WTC11 (cell line): ENCODE data around the gene PLXND1.

Source experiments
- CTCF ChIP-seq: fragments of 200-600 bp; IDR thresholded peaks from 2 replicates; pipeline ENCODE4 v1.8.0; 2022; ENCODE audit warnings: antibody characterized with exemption
- ETV6 ChIP-seq: sonication (generic); formaldehyde crosslinking; IDR thresholded peaks from 2 replicates; pipeline ENCODE4 v1.8.1; 2022; ENCODE audit warnings: mild to moderate bottlenecking, missing genetic modification reagents
- FOXK1 ChIP-seq: sonication (generic); formaldehyde crosslinking; IDR thresholded peaks from 2 replicates; pipeline ENCODE4 v1.8.0; 2022; ENCODE audit warnings: mild to moderate bottlenecking, moderate library complexity, missing genetic modification reagents
- JUN ChIP-seq: sonication (generic); formaldehyde crosslinking; IDR thresholded peaks from 2 replicates; pipeline ENCODE4 v1.8.0; 2023; ENCODE audit warnings: mild to moderate bottlenecking, missing genetic modification reagents
- NFYB ChIP-seq: sonication (generic); formaldehyde crosslinking; conservative IDR thresholded peaks from 2 replicates; pipeline ENCODE4 v1.8.0; 2022; ENCODE audit warnings: low read depth, missing genetic modification reagents
- NR2C2 ChIP-seq: sonication (generic); formaldehyde crosslinking; IDR thresholded peaks from 2 replicates; pipeline ENCODE4 v1.8.0; 2022; ENCODE audit warnings: mild to moderate bottlenecking, missing genetic modification reagents
- PRRX2 ChIP-seq: fragments of 250-450 bp; sonication (Bioruptor Pico); IDR thresholded peaks from 2 replicates; pipeline ENCODE4 v1.8.0; 2021; ENCODE audit warnings: mild to moderate bottlenecking
- TP53 ChIP-seq: sonication (generic); formaldehyde crosslinking; IDR thresholded peaks from 2 replicates; pipeline ENCODE4 v1.8.1; 2023; ENCODE audit warnings: mild to moderate bottlenecking, missing genetic modification reagents
- USF1 ChIP-seq: sonication (generic); formaldehyde crosslinking; IDR thresholded peaks from 2 replicates; pipeline ENCODE4 v1.8.0; 2022; ENCODE audit warnings: mild to moderate bottlenecking, missing genetic modification reagents
- TF ChIP-seq, protein P1 (sequence below): sonication (generic); formaldehyde crosslinking; IDR thresholded peaks from 2 replicates; pipeline ENCODE4 v1.8.0; 2022; ENCODE audit warnings: mild to moderate bottlenecking, missing genetic modification reagents
- TF ChIP-seq, protein P2 (sequence below): sonication (generic); formaldehyde crosslinking; IDR thresholded peaks from 2 replicates; pipeline ENCODE4 v1.8.0; 2023; ENCODE audit warnings: mild to moderate bottlenecking, missing genetic modification reagents

- TF ChIP-seq PRRX2 (CRISPR knock-in tag) (no peak), TP53 (CRISPR knock-in tag) (no peak), JUN (no peak), CTCF (no peak), FOXK1 (CRISPR knock-in tag) (no peak), NFYB (CRISPR knock-in tag) (no peak), ETV6 (CRISPR knock-in tag) (no peak), NR2C2 (CRISPR knock-in tag) (no peak), USF1 (CRISPR knock-in tag) (no peak)
- TF ChIP-seq, protein P1, sequence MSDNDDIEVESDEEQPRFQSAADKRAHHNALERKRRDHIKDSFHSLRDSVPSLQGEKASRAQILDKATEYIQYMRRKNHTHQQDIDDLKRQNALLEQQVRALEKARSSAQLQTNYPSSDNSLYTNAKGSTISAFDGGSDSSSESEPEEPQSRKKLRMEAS (CRISPR knock-in tag) = no peak
- TF ChIP-seq, protein P2, sequence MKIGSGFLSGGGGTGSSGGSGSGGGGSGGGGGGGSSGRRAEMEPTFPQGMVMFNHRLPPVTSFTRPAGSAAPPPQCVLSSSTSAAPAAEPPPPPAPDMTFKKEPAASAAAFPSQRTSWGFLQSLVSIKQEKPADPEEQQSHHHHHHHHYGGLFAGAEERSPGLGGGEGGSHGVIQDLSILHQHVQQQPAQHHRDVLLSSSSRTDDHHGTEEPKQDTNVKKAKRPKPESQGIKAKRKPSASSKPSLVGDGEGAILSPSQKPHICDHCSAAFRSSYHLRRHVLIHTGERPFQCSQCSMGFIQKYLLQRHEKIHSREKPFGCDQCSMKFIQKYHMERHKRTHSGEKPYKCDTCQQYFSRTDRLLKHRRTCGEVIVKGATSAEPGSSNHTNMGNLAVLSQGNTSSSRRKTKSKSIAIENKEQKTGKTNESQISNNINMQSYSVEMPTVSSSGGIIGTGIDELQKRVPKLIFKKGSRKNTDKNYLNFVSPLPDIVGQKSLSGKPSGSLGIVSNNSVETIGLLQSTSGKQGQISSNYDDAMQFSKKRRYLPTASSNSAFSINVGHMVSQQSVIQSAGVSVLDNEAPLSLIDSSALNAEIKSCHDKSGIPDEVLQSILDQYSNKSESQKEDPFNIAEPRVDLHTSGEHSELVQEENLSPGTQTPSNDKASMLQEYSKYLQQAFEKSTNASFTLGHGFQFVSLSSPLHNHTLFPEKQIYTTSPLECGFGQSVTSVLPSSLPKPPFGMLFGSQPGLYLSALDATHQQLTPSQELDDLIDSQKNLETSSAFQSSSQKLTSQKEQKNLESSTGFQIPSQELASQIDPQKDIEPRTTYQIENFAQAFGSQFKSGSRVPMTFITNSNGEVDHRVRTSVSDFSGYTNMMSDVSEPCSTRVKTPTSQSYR (CRISPR knock-in tag) = no peak
Measured at GRCh38 chr3:129573493-129573892, 33.0 kb downstream of the PLXND1 start.
